Measurements from ENCODE around the gene KAT6B. TPM values are rescaled to one million over a fixed set of nuclear protein-coding genes. Genes with fewer than 3 reads are reported as not detected.

KAT6B gene
- total and polyA plus RNA-seq, 10 of the 15 experiments (the other 5 are each of a cell fraction or from before 2014, with no cell fraction given), result 2.7 to 22.6 (median 15.7) TPM

DNA sequence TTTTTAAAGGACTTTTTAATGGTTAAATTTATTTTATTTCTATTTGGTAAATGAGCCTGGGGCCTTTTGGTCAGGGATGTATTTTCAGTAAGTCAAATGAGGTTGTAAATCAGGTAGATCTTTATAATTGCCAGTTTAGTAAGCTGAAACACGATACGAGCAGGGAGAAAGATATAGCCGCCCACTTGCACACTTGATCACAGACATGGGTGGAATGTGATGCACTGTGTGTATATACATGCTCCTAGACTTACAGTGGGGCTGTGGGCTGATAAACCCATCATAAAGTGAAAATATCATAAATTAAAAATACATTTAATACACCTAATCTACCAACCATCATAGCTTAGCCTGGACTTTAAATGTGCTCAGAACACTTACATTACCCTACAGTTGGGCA, 165.7 kb downstream of the KAT6B start:
- no TSS peak for BruUV-seq (replicated peaks)
- peaks cover 7% of the 10 kb centered on the region for H3K4me1 ChIP-seq (ENCODE audit: control insufficient read depth, insufficient read depth, low read length)
- no peaks in the 10 kb centered on the region for H3K9me3 ChIP-seq (replicated peaks; ENCODE audit: control insufficient read depth, insufficient read depth, low read length)
- no peak overlapping the region for H3K27ac ChIP-seq (ENCODE audit: control insufficient read depth, insufficient read depth)
- H3K4me2 ChIP-seq (ENCODE audit: control insufficient read depth, insufficient read depth), result no peak overlapping the region
- DNase-seq (ENCODE audit: low read depth, low spot score) (no peak), FAIRE-seq (no peak), ATAC-seq (no peak)
- TF ChIP-seq EGR1 (IDR thresholded peaks at IDR 0.05; ENCODE audit: borderline replicate concordance in 1 of 2, low read depth in 2 of 2, low read length in 2 of 2), result no peak
- TF ChIP-seq HDGF (IDR thresholded peaks at IDR 0.05), result no peak
- TF ChIP-seq, protein P1, sequence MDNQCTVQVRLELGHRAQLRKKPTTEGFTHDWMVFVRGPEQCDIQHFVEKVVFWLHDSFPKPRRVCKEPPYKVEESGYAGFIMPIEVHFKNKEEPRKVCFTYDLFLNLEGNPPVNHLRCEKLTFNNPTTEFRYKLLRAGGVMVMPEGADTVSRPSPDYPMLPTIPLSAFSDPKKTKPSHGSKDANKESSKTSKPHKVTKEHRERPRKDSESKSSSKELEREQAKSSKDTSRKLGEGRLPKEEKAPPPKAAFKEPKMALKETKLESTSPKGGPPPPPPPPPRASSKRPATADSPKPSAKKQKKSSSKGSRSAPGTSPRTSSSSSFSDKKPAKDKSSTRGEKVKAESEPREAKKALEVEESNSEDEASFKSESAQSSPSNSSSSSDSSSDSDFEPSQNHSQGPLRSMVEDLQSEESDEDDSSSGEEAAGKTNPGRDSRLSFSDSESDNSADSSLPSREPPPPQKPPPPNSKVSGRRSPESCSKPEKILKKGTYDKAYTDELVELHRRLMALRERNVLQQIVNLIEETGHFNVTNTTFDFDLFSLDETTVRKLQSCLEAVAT (IDR thresholded peaks at IDR 0.05), result no peak
- TF ChIP-seq CHD4 (IDR thresholded peaks at IDR 0.05), result no peak
- no peak for TF ChIP-seq NR2F1 (conservative IDR thresholded peaks at IDR 0.05)
- no peak for TF ChIP-seq POLR2A (IDR thresholded peaks at IDR 0.05; ENCODE audit: low read depth, low read length)
- no peak for TF ChIP-seq SPI1 (IDR thresholded peaks at IDR 0.05; ENCODE audit: borderline replicate concordance, insufficient read depth, low read depth, low read length)
- TF ChIP-seq RB1 (IDR thresholded peaks at IDR 0.05; ENCODE audit: borderline replicate concordance), result no peak
- CTCF ChIA-PET, result interaction anchor here (0.7 to 2.0 kb wide), 6 partner anchors 9 to 298 kb away, joined by 3 to 7 read pairs (median 4); no protein-coding TSS in a partner anchor
- RAD21 ChIA-PET (ENCODE audit: unreplicated experiment), result interaction anchor here (0.9 to 2.1 kb wide), 2 partner anchors 10 to 27 kb away, joined by 3 to 7 read pairs; no protein-coding TSS in a partner anchor
- no peaks in the 10 kb centered on the region for H3K79me2 ChIP-seq (ENCODE audit: control insufficient read depth, insufficient read depth, low read length)
- intact Hi-C loops (cut with micrococcal nuclease; ENCODE audit: unreplicated experiment), result loop anchor here (5.0 kb wide), 1 partner anchor 90 kb away; no protein-coding TSS in a partner anchor
- no peak overlapping the region for H2AFZ ChIP-seq (ENCODE audit: control insufficient read depth, low read depth, low read length)
- in situ Hi-C loops (cut with MboI), result no loop called here
- no peak overlapping the region for H3K9ac ChIP-seq (ENCODE audit: control insufficient read depth, insufficient read depth, low read length)
- peaks cover 0 to 4% of the 10 kb centered on the region in 2 experiments; a peak in 2 of 4 replicates for H3K36me3 ChIP-seq (ENCODE audit: control insufficient read depth in 2 of 2, insufficient read depth in 2 of 2, low read length in 1 of 2)
- H4K20me1 ChIP-seq (ENCODE audit: control insufficient read depth, insufficient read depth), result no peaks in the 10 kb centered on the region
- 100% methylated on average over 3 of the region's 3 CpGs for WGBS (ENCODE audit: insufficient coverage, insufficient replicate concordance, low lambda C conversion rate, missing lambda C conversion rate)
- SMC1A ChIA-PET (ENCODE audit: uncharacterized antibody, unreplicated experiment), result interaction anchor here (1.0 to 22.3 kb wide), 4 partner anchors 9 to 32 kb away, joined by 3 to 553 read pairs (median 4); no protein-coding TSS in a partner anchor
- H3K4me3 ChIP-seq, result no peak overlapping the region
- no peaks in the 10 kb centered on the region for H3K27me3 ChIP-seq (replicated peaks in 1 of 2; ENCODE audit: control insufficient read depth in 2 of 2, insufficient read depth in 2 of 2, low read length in 1 of 2)
- POLR2A ChIA-PET, result no interaction called here
